Stimulated activated CD4-positive, alpha-beta T cell treated with anti-CD3 and anti-CD28 coated beads, Interleukin-1b, Interleukin-23, amount 100 ng/mL, for 48 hours (primary cell): ENCODE data around the gene ACO1.

Source experiments
- DNase-seq: peaks from one replicate; pipeline ENCODE4 v3.0.0-alpha.2; 2020

Gene ACO1

DNA sequence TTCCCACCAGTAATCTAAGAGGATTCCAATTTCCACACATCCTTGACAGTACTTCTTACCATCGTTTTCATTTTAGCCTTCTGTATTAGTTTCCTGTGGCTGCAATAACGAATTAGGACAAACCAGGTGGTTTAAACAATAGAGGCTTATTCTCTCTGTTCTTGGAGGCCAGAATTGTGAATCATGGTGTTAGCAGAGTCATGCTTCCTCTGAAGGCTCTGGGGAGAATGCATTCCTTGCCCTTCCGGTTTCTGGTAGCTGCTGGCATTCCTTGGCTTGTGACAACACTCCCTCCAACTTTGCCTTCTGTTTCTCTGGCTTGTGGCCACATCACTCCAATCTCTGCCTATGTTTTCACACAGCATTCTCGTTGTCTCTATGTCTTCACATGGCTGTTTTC lies 118.0 kb downstream of the ACO1 start:
- DNase-seq, result no peak

DNA sequence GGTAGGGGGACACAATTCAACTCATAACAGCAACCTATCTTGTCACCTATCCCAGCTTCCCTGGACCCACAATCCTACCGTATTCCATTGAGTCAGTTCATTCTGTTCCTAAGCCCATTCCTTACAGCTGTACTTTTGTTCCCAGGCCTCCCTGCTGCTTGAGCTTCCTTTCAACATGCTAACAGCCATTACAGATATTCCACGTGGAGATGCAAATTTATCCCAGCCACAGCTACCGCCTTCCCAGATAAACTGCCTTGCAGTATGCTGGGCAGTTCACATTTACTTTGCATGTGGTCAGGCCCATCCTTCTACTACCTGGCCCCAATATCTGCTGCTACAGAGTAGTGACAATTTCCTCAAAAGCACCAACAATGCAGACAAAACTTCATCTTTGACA lies 118.6 kb downstream of the ACO1 start:
- DNase-seq, result no peak
